Measurements from ENCODE around the gene MEIOB.
"Not testable (repeated sequence)": the region's sequence is repeated elsewhere in the genome, so short reads cannot be mapped to it uniquely, and the experiment has no call there.

MEIOB gene

GRCh38 chr16:1906055-1906845, 34.3 kb upstream of the MEIOB start:
- DNase-seq, result no peak

- no peak for DNase-seq
These were observed 32.2 kb upstream of the MEIOB start for GRCh38 chr16:1903845-1904840.

DNA sequence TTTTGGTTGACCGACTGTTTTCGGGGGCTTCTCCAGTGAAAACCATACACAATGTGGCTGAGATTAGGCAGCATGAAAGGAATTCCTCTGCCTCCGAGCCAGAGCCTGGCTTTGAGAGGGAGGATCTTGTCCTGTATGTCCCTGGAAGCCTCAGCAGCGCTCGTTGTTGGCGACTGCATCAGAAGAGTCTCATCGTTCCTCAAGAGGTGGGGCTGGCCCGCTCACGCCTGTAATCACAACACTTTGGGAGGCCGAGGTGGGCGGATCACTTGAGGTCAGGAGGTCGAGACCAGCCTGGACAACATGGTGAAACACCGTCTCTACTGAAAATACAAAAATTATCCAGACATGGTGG, 31.2 kb upstream of the MEIOB start:
- no peak for DNase-seq

GRCh38 chr16:1902547-1903219, 30.7 kb upstream of the MEIOB start:
- DNase-seq, result no peak

DNA sequence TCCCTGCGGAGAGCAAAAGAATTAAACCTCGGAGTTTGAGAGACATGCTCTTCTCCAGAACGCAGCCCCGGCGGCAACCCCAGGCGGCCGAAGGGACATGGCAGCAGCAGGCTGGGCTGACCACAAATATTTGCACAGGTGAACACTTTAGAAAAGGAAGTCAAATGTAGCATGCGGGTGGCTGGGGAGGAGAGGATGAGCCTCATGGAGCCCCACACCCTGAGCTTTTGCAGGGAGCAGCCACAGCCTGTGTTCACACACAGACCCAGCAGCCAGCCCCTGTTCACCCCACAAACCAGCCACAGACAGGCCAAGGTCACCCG, 28.4 kb upstream of the MEIOB start:
- DNase-seq, result no peak

GRCh38 chr16:1899641-1900451, 27.9 kb upstream of the MEIOB start:
- no peak for DNase-seq

GRCh38 chr16:1897692-1898091, 25.7 kb upstream of the MEIOB start:
- DNase-seq, result not testable (repeated sequence)

DNA sequence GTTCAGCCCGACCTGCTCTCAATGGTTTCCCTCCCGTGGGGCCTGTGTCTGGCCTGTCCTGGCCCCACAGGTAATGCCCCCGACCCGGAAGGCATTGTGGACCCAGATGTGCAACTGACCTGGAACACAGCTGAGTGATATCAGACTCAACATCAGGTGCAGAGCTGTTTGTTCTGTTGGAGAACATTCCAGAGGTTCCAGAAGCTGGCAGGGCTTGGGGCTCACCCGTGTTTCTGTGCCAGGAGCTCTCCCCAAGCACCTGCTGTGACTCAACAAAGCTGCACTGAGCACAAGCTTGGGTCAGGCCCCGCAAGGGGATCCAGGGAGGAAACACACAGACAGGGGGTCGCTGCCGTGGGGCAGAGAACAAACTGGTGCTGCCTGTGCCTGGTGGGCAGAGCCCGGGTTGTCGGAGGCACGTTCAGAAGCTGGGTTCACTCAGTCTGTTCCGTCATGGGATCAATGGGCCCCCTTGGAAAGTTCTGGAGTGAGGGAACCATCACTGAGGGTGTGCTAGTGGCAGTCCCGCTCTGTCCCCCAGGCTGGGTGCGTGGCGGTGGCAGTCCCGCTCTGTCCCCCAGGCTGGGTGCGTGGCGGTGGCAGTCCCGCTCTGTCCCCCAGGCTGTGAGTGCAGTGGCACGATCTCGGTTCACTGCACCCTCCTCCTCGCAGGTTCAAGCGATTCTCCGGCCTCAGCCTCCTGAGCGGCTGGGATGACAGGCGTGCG, 24.1 kb upstream of the MEIOB start:
- no peak for DNase-seq

DNA sequence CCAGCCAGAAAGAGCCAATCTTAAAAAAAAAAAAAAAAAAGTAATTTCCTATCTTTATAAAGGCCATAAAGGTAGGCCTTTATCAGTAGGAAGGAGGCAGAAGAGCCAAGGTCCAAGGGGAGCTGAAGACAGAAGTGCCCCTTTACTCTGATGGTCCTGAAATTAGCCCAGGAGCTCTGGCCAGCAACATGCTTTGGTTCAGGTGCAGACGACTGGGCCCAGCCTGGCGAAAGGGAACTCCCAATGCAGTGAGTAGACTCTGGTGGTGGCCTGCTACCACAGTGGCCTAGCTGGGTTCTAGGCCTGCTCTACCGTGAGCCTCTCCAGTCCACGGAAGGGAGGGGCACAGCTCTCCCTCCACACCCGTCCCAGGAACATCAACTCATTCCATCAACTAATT, 23.1 kb upstream of the MEIOB start:
- no peak for DNase-seq

DNA sequence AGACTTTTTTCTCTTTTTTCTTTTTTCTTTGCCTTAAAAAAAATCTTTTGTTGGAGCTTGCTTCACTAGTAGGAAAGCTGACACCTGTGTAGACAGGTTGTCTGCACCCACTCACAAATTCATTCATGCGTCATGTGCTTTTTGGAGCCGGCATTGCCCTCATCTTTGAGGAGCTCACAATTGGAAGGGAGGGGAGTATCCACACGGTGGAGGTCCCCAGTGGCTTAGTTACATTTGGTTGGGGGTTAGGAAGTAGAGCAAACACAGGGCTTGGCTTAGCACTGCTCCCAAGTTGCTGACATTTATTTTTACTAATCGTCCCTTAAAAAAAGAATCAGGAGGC, 18.7 kb upstream of the MEIOB start:
- DNase-seq, result no peak

DNA sequence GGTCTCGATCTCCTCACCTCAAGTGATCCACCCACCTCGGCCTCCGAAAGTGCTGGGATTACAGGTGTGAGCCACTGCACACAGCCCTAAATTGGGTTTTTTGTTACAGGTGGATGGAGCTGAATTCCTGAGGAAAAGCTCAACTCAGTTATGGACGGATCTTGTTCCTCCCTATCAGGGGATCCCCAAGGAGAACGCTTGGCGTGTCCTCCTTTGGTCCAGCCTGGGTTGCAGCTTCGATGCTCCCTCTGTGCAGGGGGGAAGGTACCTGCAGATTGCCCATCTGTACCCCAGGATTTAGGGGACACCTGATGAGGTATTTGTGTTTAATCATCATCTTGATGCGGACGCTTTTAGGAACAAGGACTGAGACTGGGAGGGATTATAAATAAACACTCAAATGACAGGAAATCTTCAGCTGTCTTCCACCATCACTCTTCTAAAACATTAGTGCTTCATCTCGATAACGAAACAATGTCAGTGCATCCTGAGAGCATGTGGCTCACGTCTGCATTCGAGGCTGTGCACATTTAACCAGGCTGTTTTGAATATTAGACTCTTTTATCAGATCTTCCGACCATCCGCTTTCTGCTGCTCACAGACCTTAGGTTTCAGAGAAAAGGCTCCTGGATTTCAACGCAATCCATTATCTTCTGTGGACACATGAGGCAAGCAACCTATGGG, 18.2 kb upstream of the MEIOB start:
- DNase-seq, result no peak

DNA sequence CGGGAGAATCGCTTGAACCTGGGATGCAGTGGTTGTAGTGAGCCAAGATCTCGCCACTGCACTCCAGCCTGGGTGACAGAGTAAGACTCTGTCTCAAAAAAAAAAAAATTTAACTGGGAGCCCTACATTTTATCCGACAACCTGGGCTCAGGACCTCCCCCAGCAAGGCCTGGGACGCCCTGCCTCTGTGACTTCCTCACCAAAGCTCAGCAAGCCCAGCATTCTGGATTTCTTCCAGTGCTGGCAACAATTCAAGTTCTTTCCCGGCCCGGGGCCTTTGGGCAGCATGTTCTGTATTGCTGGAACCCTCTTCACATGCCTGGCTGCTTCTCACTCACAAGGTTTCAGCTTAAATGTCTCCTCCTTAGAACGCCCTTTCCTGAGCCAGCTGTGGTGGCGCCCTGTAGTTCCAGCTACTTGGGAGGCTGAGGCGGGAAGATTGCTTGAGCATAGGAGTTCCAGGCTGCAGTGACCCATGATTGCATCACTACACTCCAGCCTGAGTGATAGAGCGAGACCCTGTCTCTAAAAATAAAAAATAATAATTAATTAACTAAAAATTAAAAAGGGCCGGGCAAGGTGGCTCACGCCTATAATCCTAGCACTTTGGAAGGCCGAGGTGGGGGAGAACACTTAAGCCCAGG, 15.9 kb upstream of the MEIOB start:
- DNase-seq, result no peak

- no peak for DNase-seq
These were observed 12.9 kb upstream of the MEIOB start for GRCh38 chr16:1884889-1885288.

DNA sequence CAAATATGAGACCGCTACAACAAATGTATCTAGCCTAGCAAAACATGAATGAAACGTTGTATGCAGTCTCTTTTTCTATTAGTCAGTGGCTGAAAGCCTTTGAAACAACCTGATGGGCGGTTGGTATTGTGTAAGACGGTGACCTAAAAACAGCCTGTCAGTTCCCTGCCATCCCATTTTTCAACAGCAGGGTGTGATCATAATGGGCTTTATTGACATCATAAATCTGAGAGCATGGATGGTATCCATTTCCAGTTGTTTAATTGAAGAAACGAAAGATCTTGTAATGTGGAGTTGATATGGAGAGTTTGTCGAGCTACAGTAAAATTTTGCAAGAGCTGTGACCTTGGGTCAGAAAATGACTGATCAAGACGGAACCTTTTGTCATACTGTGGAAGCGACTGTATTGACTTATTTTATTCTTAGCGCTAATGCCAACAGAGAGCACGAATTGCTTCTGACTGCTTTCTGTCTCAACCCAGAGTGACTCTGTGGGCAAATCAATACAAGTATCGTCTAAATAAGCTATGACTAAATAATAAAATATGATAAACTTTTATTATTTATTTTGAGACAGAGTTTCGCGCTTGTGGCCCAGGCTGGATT, 12.3 kb upstream of the MEIOB start:
- peak; percentile 8 for DNase-seq

- not testable (repeated sequence) for DNase-seq
These were observed 9.2 kb upstream of the MEIOB start for GRCh38 chr16:1881172-1881571.

- no peak for DNase-seq
These were observed 7.5 kb upstream of the MEIOB start for GRCh38 chr16:1879477-1879876.

DNA sequence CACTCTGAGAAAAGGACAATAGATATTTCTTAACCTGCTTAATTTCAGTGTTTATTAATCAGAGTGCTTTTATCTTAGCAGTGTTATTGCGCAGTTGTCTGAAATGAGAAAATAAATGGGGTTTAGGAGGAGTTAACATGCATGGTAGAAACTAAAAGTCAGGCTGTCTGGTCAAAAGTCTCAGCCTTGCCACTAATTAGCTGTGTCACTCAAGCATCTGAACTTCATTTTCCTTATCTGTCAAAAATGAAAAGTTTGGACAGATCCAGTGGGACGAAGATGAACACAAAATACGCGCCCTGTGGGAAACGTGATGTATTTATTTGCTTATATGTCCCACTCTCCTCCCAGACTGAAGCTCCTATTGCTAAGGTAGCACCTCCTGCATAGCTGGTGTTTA, 6.3 kb upstream of the MEIOB start:
- DNase-seq, result no peak

DNA sequence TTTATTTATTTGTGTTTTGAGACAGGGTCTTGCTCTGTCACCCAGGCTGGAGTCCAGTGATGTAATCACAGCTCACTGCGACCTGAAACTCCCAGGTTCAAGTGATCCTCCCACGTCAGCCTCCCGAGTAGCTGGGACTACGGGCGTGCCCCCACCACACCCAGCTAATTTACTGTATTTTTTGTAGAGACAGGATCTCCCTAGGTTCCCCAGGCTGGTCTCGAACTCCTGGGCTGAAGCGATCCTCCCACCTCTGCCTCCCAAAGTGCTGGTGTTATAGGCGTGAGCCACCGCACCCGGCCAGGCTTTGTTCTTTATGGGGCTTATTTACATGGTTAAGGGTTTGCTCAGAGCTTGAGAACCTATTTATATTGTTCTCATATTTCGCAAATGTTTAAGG, 5.8 kb upstream of the MEIOB start:
- DNase-seq, result no peak

DNA sequence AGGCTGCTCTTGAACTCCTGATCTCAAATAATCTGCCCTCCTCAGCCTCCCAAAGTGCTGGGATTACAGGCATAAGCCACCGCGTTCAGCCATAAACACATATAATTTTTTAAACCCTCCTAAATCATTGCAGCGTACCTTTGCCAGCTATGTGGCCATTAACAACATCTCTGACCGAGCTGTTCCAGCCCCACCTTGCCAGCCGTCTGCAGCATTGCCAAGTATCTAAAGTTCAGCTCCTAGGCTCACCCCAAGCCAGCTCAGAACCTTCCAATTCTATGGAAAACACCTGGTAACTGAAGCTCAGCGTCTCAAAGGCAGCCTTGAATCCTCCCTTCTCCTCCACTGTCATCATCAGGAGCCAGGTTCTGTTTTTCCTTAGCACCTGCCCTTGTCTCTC, 5.1 kb upstream of the MEIOB start:
- no peak for DNase-seq

GRCh38 chr16:1876468-1876867, 4.5 kb upstream of the MEIOB start:
- no peak for DNase-seq

DNA sequence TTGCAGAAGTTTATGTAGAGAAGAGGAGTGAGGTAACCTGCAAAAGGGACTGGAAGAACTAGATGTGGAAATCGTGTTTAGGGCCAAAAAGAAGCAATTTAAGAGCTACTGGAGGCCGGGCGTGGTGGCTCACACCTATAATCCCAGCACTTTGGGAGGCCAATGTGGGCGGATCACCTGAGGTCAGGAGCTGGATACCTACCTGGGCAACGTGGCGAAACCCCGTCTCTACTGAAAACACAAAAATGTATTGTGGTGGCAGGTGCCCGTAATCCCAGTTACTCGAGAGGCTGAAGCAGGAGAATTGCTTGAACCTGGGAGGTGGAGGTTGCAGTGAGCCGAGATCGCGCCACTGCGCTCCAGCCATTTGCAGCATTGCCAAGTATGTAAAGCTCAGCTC, 4.1 kb upstream of the MEIOB start:
- DNase-seq, result not testable (repeated sequence)

All from CD4-positive, alpha-beta T cell treated with Interleukin-17A for 1 hour (primary cell).